ENCODE measurements around the gene CCDC90B. TPM values are rescaled to one million over a fixed set of nuclear protein-coding genes. Genes with fewer than 3 reads are reported as not detected.

Gene CCDC90B
- total and polyA plus RNA-seq, 2 donors (not counting 1 experiment from before 2014, with no cell fraction given): 66.2 to 109 TPM

DNA sequence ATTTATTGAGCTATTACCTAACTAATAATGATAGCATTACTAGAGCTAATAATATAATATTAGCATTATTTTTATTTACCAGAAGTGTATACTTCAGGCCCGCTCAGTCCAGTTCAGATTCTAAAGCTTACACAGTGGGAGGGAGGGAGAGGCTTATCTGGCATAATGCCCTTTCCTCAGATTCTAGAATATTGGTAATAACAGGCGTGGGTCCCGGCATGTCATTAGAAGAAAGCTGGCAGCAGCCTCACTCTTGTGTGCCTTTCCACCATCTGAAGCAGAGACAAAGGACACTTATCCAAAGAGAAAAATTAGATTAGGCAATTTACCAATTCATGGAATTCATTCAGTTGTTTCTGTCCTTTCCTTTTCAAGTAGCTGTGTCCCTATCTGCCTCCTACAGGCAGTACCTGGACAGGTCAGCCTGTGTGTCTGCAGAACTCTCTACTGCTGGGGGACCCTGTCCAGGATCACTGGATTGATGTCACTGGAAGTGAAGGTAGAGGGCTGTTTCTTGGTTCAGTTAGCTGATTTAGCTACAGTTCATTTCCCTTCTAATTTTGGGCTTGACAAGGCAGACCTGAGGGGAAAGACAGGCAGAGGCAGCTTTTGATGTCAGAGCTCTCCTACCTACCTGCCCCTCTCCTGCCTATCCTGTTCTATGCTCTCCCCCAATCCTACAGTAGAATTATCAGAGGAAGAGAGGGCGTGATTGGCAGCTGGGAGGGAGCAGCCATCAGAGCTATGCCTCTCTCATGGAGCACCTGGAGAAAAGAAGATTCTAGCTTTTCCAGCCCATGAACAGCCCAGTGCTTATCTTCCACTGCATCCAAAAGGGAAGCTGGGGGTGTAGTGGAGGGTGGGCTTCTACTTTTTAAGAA lies 20.3 kb upstream of the CCDC90B start:
- Histone ChIP-seq H2AFZ (ENCODE audit: low read length) (no peak overlapping the region), H3K4me2 (ENCODE audit: extremely low read depth, insufficient read depth, low read length) (no peak overlapping the region), H3K4me3 (replicated peaks in 1 of 4; ENCODE audit: control extremely low read depth in 1 of 4, insufficient read depth in 1 of 4, low read depth in 3 of 4, low read length in 4 of 4) (no peak overlapping the region), H4K20me1 (ENCODE audit: control insufficient read depth, extremely low read depth, insufficient read depth, low read length) (no peaks in the 10 kb centered on the region), H3K27me3 (ENCODE audit: control insufficient read depth, insufficient read depth, low read length) (no peaks in the 10 kb centered on the region), H3K9ac (ENCODE audit: insufficient read depth, low read length) (no peak overlapping the region), H3K9me3 (ENCODE audit: control insufficient read depth, insufficient read depth, low read depth, low read length) (no peaks in the 10 kb centered on the region), H3K4me1 (ENCODE audit: control insufficient read depth, extremely low read depth, insufficient read depth, low read length) (no peaks in the 10 kb centered on the region), H3K27ac (ENCODE audit: insufficient read depth, low read length) (no peak overlapping the region), H3K79me2 (ENCODE audit: control insufficient read depth, insufficient read depth, low read length) (no peaks in the 10 kb centered on the region), H3K36me3 (ENCODE audit: control insufficient read depth, insufficient read depth, low read length) (no peaks in the 10 kb centered on the region)
- no peak for DNase-seq (ENCODE audit: low read depth in 2 of 2)
- TF ChIP-seq, protein P1, sequence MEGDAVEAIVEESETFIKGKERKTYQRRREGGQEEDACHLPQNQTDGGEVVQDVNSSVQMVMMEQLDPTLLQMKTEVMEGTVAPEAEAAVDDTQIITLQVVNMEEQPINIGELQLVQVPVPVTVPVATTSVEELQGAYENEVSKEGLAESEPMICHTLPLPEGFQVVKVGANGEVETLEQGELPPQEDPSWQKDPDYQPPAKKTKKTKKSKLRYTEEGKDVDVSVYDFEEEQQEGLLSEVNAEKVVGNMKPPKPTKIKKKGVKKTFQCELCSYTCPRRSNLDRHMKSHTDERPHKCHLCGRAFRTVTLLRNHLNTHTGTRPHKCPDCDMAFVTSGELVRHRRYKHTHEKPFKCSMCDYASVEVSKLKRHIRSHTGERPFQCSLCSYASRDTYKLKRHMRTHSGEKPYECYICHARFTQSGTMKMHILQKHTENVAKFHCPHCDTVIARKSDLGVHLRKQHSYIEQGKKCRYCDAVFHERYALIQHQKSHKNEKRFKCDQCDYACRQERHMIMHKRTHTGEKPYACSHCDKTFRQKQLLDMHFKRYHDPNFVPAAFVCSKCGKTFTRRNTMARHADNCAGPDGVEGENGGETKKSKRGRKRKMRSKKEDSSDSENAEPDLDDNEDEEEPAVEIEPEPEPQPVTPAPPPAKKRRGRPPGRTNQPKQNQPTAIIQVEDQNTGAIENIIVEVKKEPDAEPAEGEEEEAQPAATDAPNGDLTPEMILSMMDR (conservative IDR thresholded peaks at IDR 0.05 in 1 of 2, IDR thresholded peaks at IDR 0.05 in 1 of 2; ENCODE audit: low read depth in 1 of 2, low read length in 2 of 2): peak in 1 of 2 donors; percentile 4
- TF ChIP-seq EZH2 (IDR thresholded peaks at IDR 0.05; ENCODE audit: low read length, missing control alignments): no peak

DNA sequence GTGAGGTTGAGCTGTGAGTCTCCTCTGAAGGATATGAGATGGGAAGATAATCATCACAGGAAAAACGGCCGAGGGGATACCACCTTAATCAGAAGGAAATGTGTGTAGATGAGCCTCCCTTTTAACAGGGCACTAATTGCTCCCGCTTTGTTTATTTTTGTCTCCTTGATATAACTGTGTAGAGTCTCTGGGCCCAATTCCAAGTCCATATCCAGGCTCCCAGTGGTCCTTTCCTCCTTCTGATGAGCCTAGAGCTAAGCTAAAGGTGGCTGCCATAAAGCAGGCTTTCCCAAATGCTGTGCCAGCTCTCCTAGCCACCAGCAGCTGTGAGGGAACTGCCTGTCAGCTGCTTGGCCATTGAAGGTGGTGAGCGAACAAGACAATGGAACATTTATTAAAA lies 17.1 kb upstream of the CCDC90B start:
- no peak for DNase-seq (ENCODE audit: low read depth in 2 of 2)
- no peaks in the 10 kb centered on the region for H3K79me2 ChIP-seq (ENCODE audit: control insufficient read depth, insufficient read depth, low read length)
- H3K9me3 ChIP-seq (ENCODE audit: control insufficient read depth, insufficient read depth, low read depth, low read length): no peaks in the 10 kb centered on the region
- no peak overlapping the region for H3K9ac ChIP-seq (ENCODE audit: insufficient read depth, low read length)
- no peaks in the 10 kb centered on the region for H4K20me1 ChIP-seq (ENCODE audit: control insufficient read depth, extremely low read depth, insufficient read depth, low read length)
- no peak overlapping the region for H3K27ac ChIP-seq (ENCODE audit: insufficient read depth, low read length)
- H3K27me3 ChIP-seq (ENCODE audit: control insufficient read depth, insufficient read depth, low read length): peaks cover 2% of the 10 kb centered on the region
- TF ChIP-seq, protein P1 (conservative IDR thresholded peaks at IDR 0.05 in 1 of 2, IDR thresholded peaks at IDR 0.05 in 1 of 2; ENCODE audit: low read depth in 1 of 2, low read length in 2 of 2): no peak
- no peaks in the 10 kb centered on the region for H3K36me3 ChIP-seq (ENCODE audit: control insufficient read depth, insufficient read depth, low read length)
- no peaks in the 10 kb centered on the region for H3K4me1 ChIP-seq (ENCODE audit: control insufficient read depth, extremely low read depth, insufficient read depth, low read length)
- no peak overlapping the region for H3K4me3 ChIP-seq (replicated peaks in 1 of 4; ENCODE audit: control extremely low read depth in 1 of 4, insufficient read depth in 1 of 4, low read depth in 3 of 4, low read length in 4 of 4)
- H3K4me2 ChIP-seq (ENCODE audit: extremely low read depth, insufficient read depth, low read length): no peak overlapping the region
- no peak overlapping the region for H2AFZ ChIP-seq (ENCODE audit: low read length)

DNA sequence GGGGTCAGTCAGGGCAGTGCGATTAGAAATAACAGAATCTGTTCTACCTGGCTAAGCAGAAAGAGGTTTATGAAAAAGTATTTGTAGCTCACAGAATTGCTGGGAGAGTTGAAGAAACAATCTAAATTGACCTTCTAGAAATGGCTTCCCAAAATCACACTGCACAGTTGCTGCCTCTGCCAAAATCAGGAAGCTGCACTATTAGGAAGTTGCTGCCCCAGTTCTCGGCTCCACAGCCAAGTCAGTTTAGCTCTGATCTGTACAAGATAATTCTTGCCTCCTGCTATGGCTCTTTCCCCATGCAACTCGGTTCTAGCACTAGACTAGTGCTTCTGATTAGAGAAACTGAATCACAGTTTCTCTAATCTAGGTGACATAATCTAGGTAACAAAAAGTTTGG lies 16.0 kb upstream of the CCDC90B start:
- no peak overlapping the region for H2AFZ ChIP-seq (ENCODE audit: low read length)
- no peak overlapping the region for H3K4me3 ChIP-seq (replicated peaks in 1 of 4; ENCODE audit: control extremely low read depth in 1 of 4, insufficient read depth in 1 of 4, low read depth in 3 of 4, low read length in 4 of 4)
- H3K9ac ChIP-seq (ENCODE audit: insufficient read depth, low read length): no peak overlapping the region
- no peaks in the 10 kb centered on the region for H3K79me2 ChIP-seq (ENCODE audit: control insufficient read depth, insufficient read depth, low read length)
- H3K4me1 ChIP-seq (ENCODE audit: control insufficient read depth, extremely low read depth, insufficient read depth, low read length): no peaks in the 10 kb centered on the region
- H3K27ac ChIP-seq (ENCODE audit: insufficient read depth, low read length): no peak overlapping the region
- H3K4me2 ChIP-seq (ENCODE audit: extremely low read depth, insufficient read depth, low read length): no peak overlapping the region
- TF ChIP-seq, protein P1 (conservative IDR thresholded peaks at IDR 0.05 in 1 of 2, IDR thresholded peaks at IDR 0.05 in 1 of 2; ENCODE audit: low read depth in 1 of 2, low read length in 2 of 2): no peak
- no peak for TF ChIP-seq EZH2 (IDR thresholded peaks at IDR 0.05; ENCODE audit: low read length, missing control alignments)
- no peak for DNase-seq (ENCODE audit: low read depth in 2 of 2)
- H4K20me1 ChIP-seq (ENCODE audit: control insufficient read depth, extremely low read depth, insufficient read depth, low read length): no peaks in the 10 kb centered on the region
- H3K9me3 ChIP-seq (ENCODE audit: control insufficient read depth, insufficient read depth, low read depth, low read length): no peaks in the 10 kb centered on the region
- H3K27me3 ChIP-seq (ENCODE audit: control insufficient read depth, insufficient read depth, low read length): peaks cover 2% of the 10 kb centered on the region
- H3K36me3 ChIP-seq (ENCODE audit: control insufficient read depth, insufficient read depth, low read length): no peaks in the 10 kb centered on the region
